ENCODE results near the gene EXOC6B. TPM values are rescaled to one million over a fixed set of nuclear protein-coding genes. Genes with fewer than 3 reads are reported as not detected.
"Not testable (repeated sequence)": the region's sequence is repeated elsewhere in the genome, so short reads cannot be mapped to it uniquely, and the experiment has no call there.

The EXOC6B gene
- total RNA-seq, 1 donor from 2014 or later: 16.9 TPM

DNA sequence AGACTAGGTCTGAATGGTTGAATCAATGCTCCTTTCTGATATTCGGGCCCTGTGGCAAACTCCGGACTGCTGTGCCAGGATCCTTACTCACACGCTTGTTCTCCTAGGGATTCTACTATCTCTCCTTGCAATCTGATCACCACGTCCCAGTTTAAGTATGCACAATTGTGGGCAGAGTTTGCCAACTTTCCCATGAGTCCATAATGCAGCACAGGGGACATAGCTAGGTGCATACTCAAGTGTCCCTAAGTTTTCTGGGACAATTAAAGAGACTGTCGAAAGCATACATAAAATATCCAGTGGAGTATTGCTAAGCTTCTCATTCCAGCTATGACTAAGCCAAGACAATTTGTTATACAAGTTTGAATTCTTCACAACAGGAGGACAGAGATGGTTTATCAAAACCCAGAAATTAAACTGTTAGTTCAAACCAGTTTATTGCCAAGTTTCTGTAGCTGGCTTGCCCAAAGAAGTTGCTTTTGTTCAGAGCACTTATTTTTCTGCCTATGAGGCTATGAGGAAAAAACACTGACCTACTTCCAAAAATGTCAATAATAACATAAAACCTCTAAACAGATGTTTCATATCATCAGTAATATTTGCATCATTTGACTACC, 136.1 kb downstream of the EXOC6B start:
- intact Hi-C loops (cut with micrococcal nuclease): no loop called here

DNA sequence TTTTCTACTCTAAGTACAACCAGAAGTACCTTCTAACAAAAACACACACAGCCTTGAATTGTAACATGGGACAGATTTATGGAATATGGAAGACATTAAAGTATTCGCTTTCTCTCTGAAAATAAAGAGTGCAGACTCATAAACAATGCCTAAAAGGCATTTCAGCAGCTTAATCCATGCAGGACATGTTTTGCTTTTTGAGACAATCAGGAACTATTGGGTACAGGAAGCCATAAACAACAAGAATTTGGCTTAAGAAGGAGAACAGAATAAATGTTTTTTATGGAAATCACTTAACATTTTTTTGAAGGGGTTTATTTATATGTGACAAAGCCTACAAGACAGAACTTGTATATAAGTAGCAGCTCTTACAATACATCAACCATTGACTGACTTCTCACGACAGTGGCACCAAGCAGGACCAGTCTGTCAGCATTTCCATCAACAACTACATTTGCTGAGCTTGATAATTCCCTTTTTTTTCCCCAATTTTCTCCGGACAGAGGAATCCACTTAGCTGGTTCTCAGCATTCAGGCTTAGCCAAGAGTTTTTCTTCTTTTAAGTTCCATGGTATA, 140.1 kb downstream of the EXOC6B start:
- intact Hi-C loops (cut with micrococcal nuclease): no loop called here

DNA sequence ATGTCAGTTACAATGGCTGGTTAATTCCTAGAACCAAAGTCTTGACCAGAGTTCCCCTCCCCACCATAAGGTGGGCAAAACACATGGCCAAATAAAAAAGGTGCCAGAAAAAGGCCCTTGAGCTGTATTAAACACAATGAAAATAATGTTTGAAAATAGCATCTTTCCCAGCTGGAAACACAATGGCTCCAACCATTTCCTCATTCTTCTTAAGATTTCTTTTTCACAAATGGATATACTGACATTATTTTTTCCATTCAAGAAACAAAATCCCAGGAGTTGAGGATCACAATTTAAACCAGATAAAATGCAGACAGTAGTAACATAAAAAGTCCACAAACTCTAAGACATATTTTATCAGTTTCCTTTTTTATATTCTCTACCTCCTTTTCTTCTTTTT, 143.8 kb downstream of the EXOC6B start:
- intact Hi-C loops (cut with micrococcal nuclease): no loop called here

DNA sequence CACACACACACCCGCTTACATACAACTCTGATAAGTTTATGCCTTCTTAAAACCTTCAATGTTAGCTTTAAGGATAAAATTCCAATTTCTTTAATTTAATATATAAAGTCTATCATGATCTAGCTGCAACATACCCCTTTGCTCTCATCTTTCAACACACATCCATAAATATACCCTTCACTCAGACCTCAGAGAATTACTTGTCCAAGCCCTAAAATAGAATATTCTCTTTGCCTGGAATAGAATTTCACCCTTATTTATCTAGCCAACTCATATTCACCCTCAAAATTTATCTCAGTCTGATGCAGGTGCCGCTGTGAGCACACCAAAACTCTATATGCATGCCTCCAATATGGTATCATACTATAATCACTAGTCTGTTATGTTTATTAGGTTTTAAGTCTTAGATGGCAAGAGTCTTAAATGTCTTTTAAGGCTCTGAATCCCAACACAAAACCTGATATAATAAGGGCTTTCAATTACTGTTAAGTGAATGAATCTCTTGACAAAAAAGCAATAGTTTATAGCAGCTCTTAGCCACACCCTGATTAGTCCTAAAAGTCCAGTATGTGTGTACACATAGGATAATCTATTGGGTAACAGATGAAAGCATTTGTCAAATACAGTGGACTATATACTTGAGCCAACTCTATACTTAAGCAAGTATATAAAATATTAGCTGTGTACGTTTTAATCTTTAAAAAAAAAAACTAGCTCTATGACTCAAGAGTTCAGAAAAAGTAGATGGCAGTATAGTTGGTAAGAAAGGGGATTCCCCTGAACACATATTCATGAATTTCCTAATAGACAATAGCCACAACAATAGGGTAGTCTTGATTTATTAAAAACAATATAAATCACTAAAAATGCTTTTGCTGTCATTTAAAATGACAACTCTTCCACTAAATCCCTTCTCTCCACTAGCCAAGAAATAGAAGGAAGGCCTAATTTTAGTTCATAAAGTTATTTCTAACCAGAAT, 144.5 kb downstream of the EXOC6B start:
- intact Hi-C loops (cut with micrococcal nuclease): no loop called here

DNA sequence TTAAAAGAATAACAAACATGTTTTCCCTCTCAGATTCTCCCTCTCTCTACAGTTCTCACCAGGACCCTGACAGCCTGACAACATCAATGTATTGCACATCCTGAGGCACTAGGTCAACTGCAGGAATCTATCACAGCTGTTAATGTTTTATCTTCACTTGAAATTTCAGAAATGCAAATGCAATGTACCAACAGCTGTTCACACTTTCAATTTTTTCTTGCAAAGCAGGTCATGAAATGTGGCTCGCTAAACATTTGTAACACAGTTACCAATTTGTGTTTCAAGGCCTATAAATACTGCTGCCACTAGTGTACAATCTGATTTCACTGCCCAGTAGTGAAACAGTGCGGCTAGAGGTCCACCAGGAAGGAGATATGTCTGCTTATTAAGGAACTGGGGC, 147.8 kb downstream of the EXOC6B start:
- intact Hi-C loops (cut with micrococcal nuclease): no loop called here

DNA sequence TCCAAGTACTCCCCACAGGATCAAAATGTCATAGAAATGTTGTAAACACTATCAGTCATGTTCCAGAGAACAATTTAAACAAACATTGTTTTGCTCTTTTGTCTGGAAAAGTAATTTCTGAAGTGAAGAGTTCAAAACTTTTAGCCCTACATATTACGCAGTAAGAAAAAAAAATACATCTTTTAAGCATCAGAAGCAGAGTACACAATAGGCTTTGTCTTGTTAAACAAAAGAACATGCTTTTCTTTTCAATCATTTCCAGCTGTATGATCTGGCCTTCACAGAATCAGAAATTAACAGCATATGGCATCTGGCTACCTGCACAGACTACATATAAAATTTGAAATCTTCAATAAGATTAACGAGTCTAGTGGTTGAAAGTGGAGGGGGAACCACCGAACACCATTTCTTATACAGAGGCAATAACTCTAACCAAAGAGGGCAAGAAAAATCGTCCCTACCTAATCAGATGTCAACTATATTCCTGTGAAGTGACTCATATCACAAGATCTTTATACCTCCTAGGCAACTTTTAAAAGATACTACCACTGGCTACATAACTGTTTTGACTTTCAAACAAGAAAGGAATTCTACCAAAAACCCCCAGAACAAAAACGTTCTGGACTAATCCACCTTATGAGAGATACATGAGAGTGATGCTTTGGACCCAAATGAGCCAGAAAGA, 149.3 kb downstream of the EXOC6B start:
- intact Hi-C loops (cut with micrococcal nuclease): no loop called here

DNA sequence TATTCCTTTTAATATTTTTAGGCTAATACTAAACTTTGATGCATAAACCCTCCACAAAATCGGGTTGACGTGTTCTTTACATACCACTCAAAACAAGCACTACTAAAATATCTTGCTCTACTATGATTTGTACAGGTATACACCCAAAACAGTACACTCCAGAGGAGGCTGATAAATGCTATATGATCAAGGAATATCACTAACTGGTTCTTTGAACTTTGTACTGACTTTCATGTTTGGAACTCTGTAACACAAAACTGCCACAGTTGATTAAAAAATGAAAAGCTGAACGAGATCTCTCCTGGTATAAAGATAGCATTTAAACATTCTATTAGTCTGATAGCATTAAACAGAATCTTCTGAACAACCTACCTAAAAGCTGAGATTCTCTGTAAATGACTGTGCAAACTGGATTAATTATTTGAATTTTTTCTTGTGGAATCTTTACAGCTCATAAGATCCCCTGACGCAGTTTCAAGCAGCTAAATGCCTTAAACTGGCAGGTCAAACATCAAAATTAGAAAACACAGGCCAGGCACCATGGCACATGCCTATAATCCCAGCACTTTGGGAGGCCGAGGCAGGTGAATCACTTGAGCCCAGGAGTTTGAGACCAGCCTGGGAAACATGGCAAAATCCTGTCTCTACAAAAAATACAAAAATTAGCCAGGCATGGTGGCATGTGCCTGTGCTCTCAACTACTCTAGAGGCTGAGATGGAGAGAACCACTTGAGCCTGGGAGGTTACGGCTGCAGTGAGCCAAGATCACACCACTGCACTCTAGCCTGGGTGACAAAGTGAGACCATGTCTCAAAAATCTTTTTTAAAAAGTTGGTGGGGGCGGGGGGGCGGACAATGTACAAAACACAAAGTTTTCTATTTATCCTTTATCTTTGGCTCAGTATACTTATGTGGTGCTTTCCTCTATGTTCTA, 150.6 kb downstream of the EXOC6B start:
- intact Hi-C loops (cut with micrococcal nuclease): no loop called here

DNA sequence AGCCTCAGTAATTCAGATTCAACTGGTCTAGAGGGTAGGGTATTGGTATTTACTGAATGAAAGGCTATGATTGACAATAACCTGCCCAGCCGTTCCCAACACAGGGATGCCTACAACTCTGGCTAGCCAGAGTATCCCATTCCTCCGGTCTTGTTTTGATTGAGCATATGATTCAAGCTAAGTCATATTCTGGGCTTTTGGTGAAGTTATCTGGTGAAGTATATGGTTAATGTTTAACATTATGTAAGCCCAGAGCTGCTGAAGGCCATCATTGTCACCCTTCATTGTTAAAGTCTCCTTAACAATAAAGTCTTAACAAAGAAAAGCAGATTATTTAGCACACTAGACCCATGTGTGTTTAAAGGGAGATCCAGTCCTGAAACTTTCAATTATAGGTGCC, 152.6 kb downstream of the EXOC6B start:
- intact Hi-C loops (cut with micrococcal nuclease): no loop called here

DNA sequence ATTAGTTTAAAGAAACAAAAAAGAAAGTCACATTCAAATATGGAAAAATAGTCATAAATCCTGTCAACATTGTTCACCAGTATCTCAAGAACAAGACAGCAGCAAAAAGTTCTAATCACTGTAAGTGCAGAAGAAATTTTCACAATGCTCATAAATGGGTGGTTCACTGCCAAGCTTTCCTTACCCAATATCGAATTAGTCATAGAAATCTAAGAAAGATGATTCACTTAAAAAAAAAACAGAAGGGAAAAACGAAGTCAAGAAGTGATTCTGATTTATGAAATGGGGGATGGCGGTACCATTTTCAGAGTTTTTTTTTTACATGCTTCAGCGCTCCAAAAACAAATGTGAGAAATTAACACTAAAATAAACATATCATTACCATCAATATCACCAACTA, 156.7 kb downstream of the EXOC6B start:
- intact Hi-C loops (cut with micrococcal nuclease): no loop called here

DNA sequence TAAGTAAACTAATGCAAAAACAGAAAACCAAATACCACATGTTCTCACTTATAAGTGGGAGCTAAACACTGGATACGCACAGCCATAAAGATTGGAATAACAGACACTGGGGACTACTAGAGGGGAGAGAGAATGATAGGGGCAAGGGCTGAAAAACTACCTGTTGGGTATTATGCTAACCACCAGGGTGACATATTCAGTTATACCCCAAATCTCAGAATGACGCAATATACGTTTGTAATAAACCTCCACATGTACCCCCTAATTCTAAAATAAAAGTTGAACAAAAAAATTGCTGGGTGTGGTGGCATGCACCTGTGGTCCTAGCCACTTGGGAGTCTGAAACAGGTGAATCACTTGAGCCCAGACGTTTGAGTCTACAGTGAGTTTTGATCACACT, 157.2 kb downstream of the EXOC6B start:
- intact Hi-C loops (cut with micrococcal nuclease): no loop called here

DNA sequence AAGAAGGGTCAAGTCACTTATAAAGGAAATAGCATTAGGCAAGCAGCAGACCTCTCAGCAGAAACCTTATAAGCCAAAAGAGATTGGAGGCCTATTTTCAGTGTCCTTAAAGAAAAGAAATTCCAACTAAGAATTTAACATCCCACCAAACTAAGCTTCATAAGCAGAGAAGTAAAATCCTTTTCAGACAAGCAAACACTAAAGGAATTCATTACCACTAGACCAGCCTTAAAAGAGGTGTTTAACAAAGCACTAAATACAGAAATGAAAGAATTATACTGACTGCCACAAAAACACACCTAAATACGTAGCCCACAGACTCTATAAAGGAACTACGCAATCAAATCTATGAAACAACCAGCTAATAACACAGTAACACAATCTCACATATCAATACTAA, 160.4 kb downstream of the EXOC6B start:
- intact Hi-C loops (cut with micrococcal nuclease): no loop called here

DNA sequence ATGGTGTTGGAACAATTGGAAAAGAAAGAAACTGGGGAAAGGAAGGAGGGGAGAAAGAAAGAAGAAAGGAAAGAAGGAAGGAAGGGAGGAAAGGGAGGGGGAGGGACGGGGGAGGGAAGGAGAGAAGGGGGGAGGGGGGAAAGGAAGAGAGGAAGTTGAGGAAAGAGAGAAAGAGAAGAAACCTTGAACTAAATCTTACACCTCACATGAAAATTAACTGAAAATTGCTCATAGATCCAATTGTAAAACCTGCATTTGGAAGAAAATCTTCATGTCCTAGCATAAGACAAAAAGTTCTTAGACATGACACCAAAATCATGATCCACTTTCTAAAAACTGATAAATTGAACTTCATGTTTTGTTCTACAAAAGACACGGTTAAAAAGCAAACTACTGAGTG, 163.8 kb downstream of the EXOC6B start:
- intact Hi-C loops (cut with micrococcal nuclease): no loop called here

DNA sequence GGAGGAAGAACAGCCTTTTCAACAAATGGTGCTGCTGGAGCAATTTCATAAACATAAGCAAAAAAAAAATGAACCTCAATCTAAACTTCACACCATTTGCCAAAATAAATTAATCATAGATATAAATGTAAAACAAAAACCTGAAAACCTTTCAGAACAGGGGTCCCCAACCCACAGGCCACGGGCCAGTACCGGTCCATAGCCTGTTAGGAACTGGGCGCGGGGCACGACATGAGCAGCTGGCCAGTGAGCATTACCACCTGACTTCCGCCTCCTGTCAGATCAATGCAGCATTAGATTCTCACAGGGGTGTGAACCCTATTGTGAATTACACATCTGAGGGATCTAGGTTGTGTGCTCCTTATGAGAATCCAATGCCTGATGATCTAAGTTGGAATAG, 176.0 kb downstream of the EXOC6B start:
- intact Hi-C loops (cut with micrococcal nuclease): no loop called here

DNA sequence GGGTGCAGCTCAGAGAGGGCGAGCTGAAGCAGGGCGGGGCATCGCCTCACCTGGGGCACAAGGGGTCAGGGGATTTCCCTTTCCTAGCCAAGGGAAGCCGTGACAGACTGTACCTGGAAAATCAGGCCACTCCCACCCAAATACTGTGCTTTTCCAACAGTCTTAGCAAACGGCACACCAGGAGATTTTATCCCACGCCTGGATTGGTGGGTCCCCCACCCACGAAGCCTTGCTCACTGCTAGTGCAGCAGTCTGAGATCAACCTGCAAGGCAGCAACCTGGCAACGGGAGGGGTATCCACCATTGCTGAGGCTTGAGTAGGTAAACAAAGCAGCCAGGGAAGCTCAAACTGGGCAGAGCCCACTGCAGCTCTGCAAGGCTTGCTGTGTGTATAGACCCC, 184.6 kb downstream of the EXOC6B start:
- intact Hi-C loops (cut with micrococcal nuclease): not testable (repeated sequence)

DNA sequence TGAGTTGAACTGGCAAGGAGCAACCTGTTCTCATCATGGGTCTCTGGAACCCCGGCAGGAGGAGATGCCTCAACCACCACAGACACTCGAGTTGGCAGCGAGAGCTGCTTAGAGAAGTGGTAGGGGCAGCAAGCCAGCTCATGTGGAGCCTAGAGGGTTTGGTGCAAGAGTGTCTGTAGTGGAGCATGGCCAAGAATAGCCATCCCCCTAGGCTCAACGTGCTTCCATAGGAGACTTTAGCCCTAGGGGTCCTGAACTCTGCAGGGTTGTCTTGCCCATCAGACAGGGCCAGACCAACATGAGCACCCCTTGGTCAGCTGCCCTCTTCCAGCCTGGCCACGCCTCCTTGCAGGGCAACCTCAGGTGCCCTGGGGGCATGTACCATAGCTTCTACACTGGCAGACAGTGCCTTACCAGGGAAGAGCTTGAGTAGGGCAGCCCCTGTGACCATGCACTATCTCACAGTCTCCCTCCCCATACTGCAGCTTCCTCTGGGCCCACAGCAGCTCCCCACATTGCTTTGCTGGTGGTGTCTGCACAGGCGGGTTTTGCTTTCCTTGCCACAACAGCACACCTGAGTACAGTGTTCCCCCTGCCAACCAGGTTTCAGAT, 187.1 kb downstream of the EXOC6B start:
- intact Hi-C loops (cut with micrococcal nuclease): no loop called here

DNA sequence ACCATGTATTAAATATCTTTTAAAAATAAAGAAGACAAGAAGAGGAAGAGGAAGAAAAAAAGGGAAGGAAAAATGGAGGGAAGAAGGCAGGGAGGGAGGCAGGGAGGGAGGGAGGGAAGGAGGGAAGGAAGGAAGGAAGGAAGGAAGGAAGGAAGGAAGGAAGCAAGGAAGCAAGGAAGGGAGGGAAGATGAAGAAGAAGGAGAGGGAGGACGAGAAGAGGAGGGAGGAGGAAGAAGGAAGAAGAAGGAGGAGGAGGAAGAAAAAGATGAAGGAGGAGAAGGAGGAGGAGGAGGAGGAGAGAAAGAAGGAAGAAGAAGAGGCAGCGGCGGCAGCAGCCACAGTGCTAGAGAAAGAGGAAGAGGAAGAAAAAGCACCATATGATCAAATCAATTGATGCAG, 189.6 kb downstream of the EXOC6B start:
- intact Hi-C loops (cut with micrococcal nuclease): no loop called here

DNA sequence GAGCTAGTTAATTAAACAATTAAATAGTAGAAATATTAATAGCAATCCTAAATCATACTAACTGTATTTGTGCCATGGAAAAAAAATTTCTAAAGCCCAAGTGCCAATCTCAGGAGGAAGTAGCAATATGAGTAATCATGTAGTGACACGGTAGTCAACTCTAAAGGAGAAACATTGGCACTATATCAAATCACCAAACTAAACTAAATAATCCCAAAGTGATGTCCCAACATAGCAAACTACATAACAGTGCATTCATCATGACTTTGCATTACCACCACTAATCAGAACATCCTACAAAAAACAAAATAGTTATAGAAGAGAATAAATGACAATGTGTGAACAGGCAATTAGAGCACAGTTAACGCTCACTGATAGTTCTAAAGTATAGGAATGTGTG, 195.1 kb downstream of the EXOC6B start:
- intact Hi-C loops (cut with micrococcal nuclease): no loop called here

DNA sequence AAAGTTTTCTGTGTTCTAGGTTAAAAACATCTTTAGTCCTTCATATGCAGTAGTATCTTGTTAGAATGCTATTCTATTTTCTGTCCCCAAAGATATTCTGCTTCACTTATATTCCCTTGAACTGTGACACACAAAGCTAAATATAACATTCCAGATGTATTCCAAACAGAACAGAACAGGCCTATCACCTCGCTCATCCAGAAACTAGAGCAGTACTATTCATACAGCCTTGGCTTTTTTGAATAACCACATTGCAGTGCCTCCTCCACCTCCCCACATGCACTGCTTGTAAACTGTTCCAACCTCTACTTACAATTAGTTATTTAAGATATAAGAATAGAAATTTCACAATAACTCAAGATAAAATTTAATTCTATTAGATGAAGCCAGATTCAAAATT, 196.8 kb downstream of the EXOC6B start:
- intact Hi-C loops (cut with micrococcal nuclease): no loop called here

DNA sequence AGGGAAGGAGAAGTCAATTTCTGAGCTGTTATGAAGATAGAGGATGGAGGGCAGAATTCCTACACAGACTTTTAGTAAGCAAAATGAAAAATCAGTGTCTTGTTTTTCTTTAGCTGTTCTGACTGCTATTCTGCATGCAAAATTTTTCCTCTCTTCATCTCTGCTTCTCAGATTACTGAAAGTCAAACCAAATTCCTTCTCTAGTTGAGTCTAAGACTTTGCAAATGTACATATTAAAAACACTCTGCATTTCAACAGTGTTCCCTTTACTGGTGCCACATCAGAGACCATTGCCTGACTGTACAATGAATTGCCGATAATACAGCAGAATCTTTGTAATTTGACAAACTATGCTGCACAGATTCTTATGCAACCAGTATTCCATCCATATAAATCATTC, 198.8 kb downstream of the EXOC6B start:
- intact Hi-C loops (cut with micrococcal nuclease): no loop called here

DNA sequence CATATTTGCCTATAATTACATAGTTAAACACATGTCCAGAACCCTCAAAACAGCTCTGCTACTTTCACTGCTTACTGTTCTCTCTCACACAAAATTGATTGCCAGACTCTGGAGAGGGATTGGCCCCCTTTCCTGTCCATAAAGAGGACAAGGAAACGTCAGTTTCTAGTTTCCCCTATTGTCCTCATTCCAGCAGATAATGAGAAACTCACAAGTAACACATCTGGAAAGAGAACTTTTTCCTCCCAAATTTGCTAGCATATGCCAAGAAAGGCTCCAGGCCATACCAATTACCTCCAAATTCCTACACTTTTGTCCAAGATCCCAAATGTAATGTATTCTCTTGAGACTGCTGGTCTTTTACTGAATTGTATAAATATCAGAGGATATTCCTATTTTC, 200.5 kb downstream of the EXOC6B start:
- intact Hi-C loops (cut with micrococcal nuclease): no loop called here
